PFSK-1 (cell line): ENCODE results near the gene ERICH4.

ENCODE experiments used
- FOXP2 ChIP-seq: optimal IDR thresholded peaks from 2 replicates; pipeline ENCODE3; 2011; ENCODE audit warnings: borderline replicate concordance, control low read depth, inconsistent platforms; ENCODE audit not compliant: insufficient read depth; ENCODE audit errors: extremely low read length, extremely low read depth
- POLR2AphosphoS5 ChIP-seq: IDR thresholded peaks from 2 replicates; pipeline ENCODE4 v1.6.1; 2012; ENCODE audit warnings: low read depth, mild to moderate bottlenecking, control low read depth, low read length, moderate library complexity

- no peak for TF ChIP-seq FOXP2
- no peak for TF ChIP-seq POLR2AphosphoS5
Measured at GRCh38 chr19:41462497-41462896, 19.5 kb downstream of the ERICH4 start.
